DOHH2 (cell line): ENCODE measurements around the gene MID1.

Experiments used
- H3F3A ChIP-seq: fragments of 200-600 bp; sonication (generic), shearing (Covaris generic); 2 replicates; pipeline ENCODE4 v1.6.0; 2016; ENCODE audit warnings: antibody characterized with exemption, mild to moderate bottlenecking; ENCODE audit not compliant: control insufficient read depth, insufficient read depth
- H3K27ac ChIP-seq: fragments of 200-600 bp; sonication (generic); 2 replicates; pipeline ENCODE4 v1.5.1; 2014; ENCODE audit warnings: low read depth, mild to moderate bottlenecking, low read length, moderate library complexity
- H3K27me3 ChIP-seq: fragments of 200-600 bp; sonication (generic); 2 replicates; pipeline ENCODE4 v1.6.1; 2014; ENCODE audit warnings: mild to moderate bottlenecking, low read length, mixed read lengths; ENCODE audit not compliant: control insufficient read depth
- H3K36me3 ChIP-seq: fragments of 200-600 bp; sonication (generic); 2 replicates; pipeline ENCODE4 v1.6.1; 2014; ENCODE audit warnings: mild to moderate bottlenecking, low read length, moderate library complexity, mixed read lengths; ENCODE audit not compliant: control insufficient read depth
- H3K4me1 ChIP-seq: fragments of 200-600 bp; sonication (generic); 2 replicates; pipeline ENCODE4 v1.6.1; 2014; ENCODE audit warnings: mild to moderate bottlenecking, low read length, mixed read lengths; ENCODE audit not compliant: control insufficient read depth
- H3K4me2 ChIP-seq: fragments of 200-600 bp; sonication (generic); 2 replicates; pipeline ENCODE4 v1.6.0; 2014; ENCODE audit warnings: mild to moderate bottlenecking, low read length, moderate library complexity
- H3K4me3 ChIP-seq: fragments of 200-600 bp; sonication (generic); 2 replicates; pipeline ENCODE4 v1.5.1; 2014; ENCODE audit warnings: mild to moderate bottlenecking, low read length, mixed read lengths
- H3K79me2 ChIP-seq: fragments of 200-600 bp; sonication (generic); 2 replicates; pipeline ENCODE4 v1.6.1; 2014; ENCODE audit warnings: mild to moderate bottlenecking, low read length, mixed read lengths; ENCODE audit not compliant: control insufficient read depth
- H3K9me2 ChIP-seq: fragments of 200-600 bp; sonication (generic); replicated peaks from 2 replicates; pipeline ENCODE4 v1.6.1; 2014; ENCODE audit warnings: mild to moderate bottlenecking, low read length, mixed read lengths; ENCODE audit not compliant: control insufficient read depth
- H3K9me3 ChIP-seq: fragments of 200-600 bp; sonication (generic); 2 replicates; pipeline ENCODE4 v1.6.1; 2014; ENCODE audit warnings: antibody characterized with exemption, low read length, mixed read lengths; ENCODE audit not compliant: control insufficient read depth, insufficient read depth
- H4K20me1 ChIP-seq: fragments of 200-600 bp; sonication (generic); 2 replicates; pipeline ENCODE4 v1.6.0; 2014; ENCODE audit warnings: low read depth, mild to moderate bottlenecking, antibody characterized with exemption, low read length, moderate library complexity; ENCODE audit not compliant: control insufficient read depth, insufficient read depth
- EZH2phosphoT487 ChIP-seq: fragments of 200-600 bp; sonication (generic); IDR thresholded peaks from 2 replicates; pipeline ENCODE4 v1.6.1; 2017; ENCODE audit warnings: borderline replicate concordance, mild to moderate bottlenecking, antibody characterized with exemption, low read length, moderate library complexity, mixed read lengths
- TF ChIP-seq, protein P1 (sequence below): fragments of 200-600 bp; sonication (generic); IDR thresholded peaks from one replicate; pipeline ENCODE4 v1.5.1; 2014; ENCODE audit warnings: antibody characterized with exemption, mild to moderate bottlenecking, low read depth, low read length; ENCODE audit not compliant: poor library complexity, severe bottlenecking

Gene MID1

DNA sequence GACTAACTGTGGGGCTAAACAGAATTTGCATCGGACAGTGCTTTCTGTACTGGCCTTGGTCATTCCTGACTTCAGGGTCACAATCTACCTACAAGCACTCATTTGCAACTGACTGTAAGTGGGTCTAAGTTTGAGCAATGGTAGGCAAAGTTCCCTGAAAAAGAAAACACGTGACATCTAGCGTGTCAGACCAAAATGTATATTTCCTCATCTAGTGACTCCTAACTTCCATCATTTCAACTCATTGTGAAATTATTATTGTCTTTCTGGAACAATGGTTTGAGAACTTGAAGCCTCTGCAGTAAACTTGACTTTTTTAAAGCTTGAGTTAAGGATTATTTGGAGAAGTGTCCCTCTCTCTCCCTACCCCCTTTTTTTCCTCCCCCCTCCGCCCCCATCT lies 113.6 kb downstream of the MID1 start:
- Histone ChIP-seq H3K27ac (no peak overlapping the region), H3K36me3 (no peaks in the 10 kb centered on the region), H3K4me2 (no peak overlapping the region), H3K9me2 (no peaks in the 10 kb centered on the region), H3K79me2 (no peaks in the 10 kb centered on the region), H3F3A (no peaks in the 10 kb centered on the region), H3K9me3 (no peaks in the 10 kb centered on the region), H3K27me3 (no peaks in the 10 kb centered on the region), H3K4me3 (no peak overlapping the region), H4K20me1 (no peaks in the 10 kb centered on the region), H3K4me1 (no peaks in the 10 kb centered on the region)
- no peak for TF ChIP-seq EZH2phosphoT487
- TF ChIP-seq, protein P1, sequence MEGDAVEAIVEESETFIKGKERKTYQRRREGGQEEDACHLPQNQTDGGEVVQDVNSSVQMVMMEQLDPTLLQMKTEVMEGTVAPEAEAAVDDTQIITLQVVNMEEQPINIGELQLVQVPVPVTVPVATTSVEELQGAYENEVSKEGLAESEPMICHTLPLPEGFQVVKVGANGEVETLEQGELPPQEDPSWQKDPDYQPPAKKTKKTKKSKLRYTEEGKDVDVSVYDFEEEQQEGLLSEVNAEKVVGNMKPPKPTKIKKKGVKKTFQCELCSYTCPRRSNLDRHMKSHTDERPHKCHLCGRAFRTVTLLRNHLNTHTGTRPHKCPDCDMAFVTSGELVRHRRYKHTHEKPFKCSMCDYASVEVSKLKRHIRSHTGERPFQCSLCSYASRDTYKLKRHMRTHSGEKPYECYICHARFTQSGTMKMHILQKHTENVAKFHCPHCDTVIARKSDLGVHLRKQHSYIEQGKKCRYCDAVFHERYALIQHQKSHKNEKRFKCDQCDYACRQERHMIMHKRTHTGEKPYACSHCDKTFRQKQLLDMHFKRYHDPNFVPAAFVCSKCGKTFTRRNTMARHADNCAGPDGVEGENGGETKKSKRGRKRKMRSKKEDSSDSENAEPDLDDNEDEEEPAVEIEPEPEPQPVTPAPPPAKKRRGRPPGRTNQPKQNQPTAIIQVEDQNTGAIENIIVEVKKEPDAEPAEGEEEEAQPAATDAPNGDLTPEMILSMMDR = no peak

DNA sequence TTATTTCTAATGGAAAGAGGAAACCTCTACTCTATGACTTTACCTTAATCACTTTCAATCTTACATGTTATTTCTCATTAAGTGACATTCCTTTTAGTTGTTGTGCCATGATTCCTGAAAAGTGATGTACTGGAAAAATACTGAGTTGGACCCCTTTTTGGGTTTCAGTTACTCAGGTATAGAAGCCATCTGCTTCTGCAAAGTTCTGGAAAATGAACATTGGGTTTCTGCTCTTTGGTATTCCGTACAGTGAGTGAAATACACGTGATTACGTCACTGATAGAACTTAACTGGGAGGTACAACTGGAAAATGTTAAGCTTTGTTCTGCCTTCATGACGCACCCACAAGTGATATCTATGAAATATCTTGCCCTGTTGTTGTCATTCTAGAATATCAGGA lies 114.7 kb downstream of the MID1 start:
- Histone ChIP-seq H3K9me3 (no peaks in the 10 kb centered on the region), H3K36me3 (no peaks in the 10 kb centered on the region), H3K79me2 (no peaks in the 10 kb centered on the region), H3F3A (no peaks in the 10 kb centered on the region), H3K4me2 (no peak overlapping the region), H3K4me3 (no peak overlapping the region), H3K4me1 (no peaks in the 10 kb centered on the region), H3K9me2 (no peaks in the 10 kb centered on the region), H3K27ac (no peak overlapping the region), H3K27me3 (no peaks in the 10 kb centered on the region), H4K20me1 (no peaks in the 10 kb centered on the region)
- TF ChIP-seq EZH2phosphoT487 = no peak
- TF ChIP-seq, protein P1 = no peak

DNA sequence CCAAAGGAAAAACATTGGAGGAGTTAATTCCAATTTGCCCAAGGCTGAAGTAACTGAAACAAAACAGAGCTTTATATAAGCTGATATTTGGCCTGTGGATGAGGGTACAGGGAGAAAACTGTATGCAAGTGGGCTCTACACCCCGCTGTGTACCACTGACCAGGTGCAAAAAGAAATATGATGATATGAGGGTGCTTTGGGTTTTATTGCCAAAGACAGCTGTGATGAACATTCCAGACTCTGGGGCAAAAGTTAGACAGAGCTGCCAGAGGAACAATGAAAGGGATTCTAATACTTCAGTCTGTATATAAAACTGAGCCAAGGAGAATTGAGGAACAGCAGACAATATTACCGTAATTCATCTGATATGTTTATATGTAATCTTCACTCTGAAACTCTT lies 117.4 kb downstream of the MID1 start:
- TF ChIP-seq, protein P1 = no peak
- no peak for TF ChIP-seq EZH2phosphoT487
- H3K9me3 ChIP-seq = no peaks in the 10 kb centered on the region
- no peak overlapping the region for H3K4me2 ChIP-seq
- H3K36me3 ChIP-seq = no peaks in the 10 kb centered on the region
- H4K20me1 ChIP-seq = no peaks in the 10 kb centered on the region
- no peaks in the 10 kb centered on the region for H3K79me2 ChIP-seq
- H3K4me3 ChIP-seq = no peak overlapping the region
- H3K27me3 ChIP-seq = no peaks in the 10 kb centered on the region
- no peaks in the 10 kb centered on the region for H3K4me1 ChIP-seq
- H3K27ac ChIP-seq = no peak overlapping the region
- H3K9me2 ChIP-seq = no peaks in the 10 kb centered on the region
- no peaks in the 10 kb centered on the region for H3F3A ChIP-seq

DNA sequence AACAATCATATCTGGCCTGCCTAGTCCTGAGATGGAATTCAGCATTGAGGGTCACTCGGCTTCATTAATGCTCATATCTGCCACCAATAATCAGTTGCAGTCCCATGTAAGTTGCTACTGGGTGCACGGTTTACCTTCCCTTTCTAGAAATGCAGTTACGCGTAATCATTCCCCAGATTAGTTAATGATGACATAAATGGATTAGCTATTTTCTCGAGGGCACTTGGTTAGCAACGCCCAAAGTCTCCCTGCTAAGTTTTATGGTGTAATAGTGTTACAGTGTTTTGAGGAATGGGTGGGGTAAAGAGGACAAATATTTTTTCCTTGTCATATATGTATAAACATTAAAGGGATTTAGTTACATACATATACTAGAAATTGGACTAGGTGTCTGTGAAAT lies 118.8 kb downstream of the MID1 start:
- no peaks in the 10 kb centered on the region for H3K9me2 ChIP-seq
- TF ChIP-seq, protein P1 = no peak
- TF ChIP-seq EZH2phosphoT487 = no peak
- H3K4me3 ChIP-seq = no peak overlapping the region
- H3K79me2 ChIP-seq = no peaks in the 10 kb centered on the region
- H3F3A ChIP-seq = no peaks in the 10 kb centered on the region
- no peaks in the 10 kb centered on the region for H4K20me1 ChIP-seq
- no peak overlapping the region for H3K4me2 ChIP-seq
- H3K27ac ChIP-seq = no peak overlapping the region
- no peaks in the 10 kb centered on the region for H3K9me3 ChIP-seq
- H3K27me3 ChIP-seq = no peaks in the 10 kb centered on the region
- H3K4me1 ChIP-seq = no peaks in the 10 kb centered on the region
- no peaks in the 10 kb centered on the region for H3K36me3 ChIP-seq
